Activated T-helper 2 cell treated with anti-CD3 and anti-CD28 coated beads, Interferon-gamma antibody, Interleukin-2, Interleukin-4, amounts not matched to agents 10 μg/mL and 5 μg/mL and 100 μg/mL, durations not matched to agents 14 hours and 24 hours and 36 hours (primary cell): Measurements from ENCODE around the gene SKAP2. TPM values are rescaled to one million over a fixed set of nuclear protein-coding genes. Genes with fewer than 3 reads are reported as not detected.
"Not testable (repeated sequence)": the region's sequence is repeated elsewhere in the genome, so short reads cannot be mapped to it uniquely, and the experiment has no call there.

Experiments used
- DNase-seq: peaks from one replicate; pipeline ENCODE4 v3.0.0; 2021; ENCODE audit warnings: low spot score
- H3K27ac Mint-ChIP-seq: one replicate; pipeline ENCODE4 v1.8.0; 2021; ENCODE audit warnings: mixed read lengths
- H3K27me3 Mint-ChIP-seq: one replicate; pipeline ENCODE4 v1.8.0; 2021; ENCODE audit warnings: low read depth, mixed read lengths
- H3K36me3 Mint-ChIP-seq: one replicate; pipeline ENCODE4 v1.8.0; 2021; ENCODE audit warnings: low read depth, mixed read lengths
- H3K4me1 Mint-ChIP-seq: one replicate; pipeline ENCODE4 v1.8.0; 2021; ENCODE audit warnings: low read depth, mixed read lengths
- H3K4me3 Mint-ChIP-seq: one replicate; pipeline ENCODE4 v1.8.0; 2021; ENCODE audit warnings: low read depth, mild to moderate bottlenecking, moderate library complexity, mixed read lengths
- H3K9me3 Mint-ChIP-seq: one replicate; pipeline ENCODE4 v1.8.0; 2021; ENCODE audit warnings: mixed read lengths
- intact Hi-C: fragments of 100-400 bp; cut with micrococcal nuclease; formaldehyde crosslinking; loops from one replicate; pipeline ENCODE4 v1.15.1; 2023
- total RNA-seq: library from RNA; stranded (reverse); gene quantifications from 2 replicates; pipeline ENCODE4 v1.2.3, GENCODE V29; 2022

The SKAP2 gene
- total RNA-seq, 1 donor from 2014 or later, result 8.2 TPM

DNA sequence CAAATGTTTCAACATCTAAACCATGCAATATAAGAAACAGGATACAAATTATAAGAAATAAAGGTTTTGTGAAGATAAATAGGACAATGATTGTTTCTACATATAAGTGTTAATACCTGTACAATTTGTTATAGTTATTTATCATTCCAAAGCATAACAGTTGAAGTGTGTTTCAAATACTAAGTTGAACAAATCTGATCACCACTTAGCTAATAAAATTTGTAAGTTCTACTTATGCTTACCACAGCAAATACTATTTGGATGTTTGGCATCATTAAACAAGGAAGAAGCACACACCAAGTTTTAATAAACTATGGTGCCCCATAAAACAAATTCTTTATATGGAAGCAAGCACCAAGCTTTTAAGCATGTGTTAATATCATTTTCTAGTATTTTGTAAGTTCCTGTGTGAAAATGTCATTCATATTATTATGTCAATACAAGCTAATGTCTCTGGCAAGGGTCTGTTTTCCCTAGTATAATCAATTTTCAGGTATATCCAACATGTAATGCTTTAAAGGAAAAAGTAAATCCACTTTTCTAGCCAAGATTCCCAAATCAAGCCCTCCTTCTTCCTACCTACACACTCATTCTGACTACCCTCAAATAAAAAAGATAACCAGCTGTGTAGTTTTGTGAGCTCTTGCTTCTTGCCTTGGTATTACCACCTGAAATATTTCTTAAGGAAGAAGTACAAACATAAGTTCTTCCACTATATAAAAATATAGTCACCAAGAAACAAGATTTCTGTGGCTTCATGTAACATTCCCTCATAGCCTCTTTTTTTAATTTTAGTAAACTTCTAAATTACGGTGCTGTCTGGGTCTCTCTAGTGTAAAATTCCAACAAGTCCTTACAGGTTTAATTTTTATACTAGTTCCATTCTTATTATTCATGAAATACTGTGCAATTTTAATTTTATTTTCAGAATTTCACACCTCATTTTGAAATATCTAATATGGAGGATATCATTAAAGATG, 9.2 kb downstream of the SKAP2 start:
- H3K36me3 Mint-ChIP-seq, result no peaks in the 10 kb centered on the region

GRCh38 chr7:26853788-26854393, 10.5 kb downstream of the SKAP2 start:
- Mint-ChIP-seq H3K9me3 (no peaks in the 10 kb centered on the region), H3K36me3 (no peaks in the 10 kb centered on the region), H3K27me3 (peaks cover 37% of the 10 kb centered on the region), H3K27ac (no peak overlapping the region), H3K4me3 (no peak overlapping the region), H3K4me1 (peaks cover 4% of the 10 kb centered on the region)
- intact Hi-C loops, result loop anchor here (10.0 kb wide), 1 partner anchor 391 kb away; the partner anchor contains the start of gene EVX1
- DNase-seq, result no peak

More for the DNA sequence above, 9.2 kb downstream of the SKAP2 start:
- Mint-ChIP-seq H3K27ac (no peak overlapping the region), H3K4me1 (peaks cover 4% of the 10 kb centered on the region), H3K9me3 (no peaks in the 10 kb centered on the region), H3K4me3 (no peak overlapping the region), H3K27me3 (peaks cover 48% of the 10 kb centered on the region)
- DNase-seq, result no peak
- intact Hi-C loops, result loop anchor here (5.0 to 10.0 kb wide), 2 partner anchors 307 to 390 kb away; partner anchors contain the start of gene EVX1

DNA sequence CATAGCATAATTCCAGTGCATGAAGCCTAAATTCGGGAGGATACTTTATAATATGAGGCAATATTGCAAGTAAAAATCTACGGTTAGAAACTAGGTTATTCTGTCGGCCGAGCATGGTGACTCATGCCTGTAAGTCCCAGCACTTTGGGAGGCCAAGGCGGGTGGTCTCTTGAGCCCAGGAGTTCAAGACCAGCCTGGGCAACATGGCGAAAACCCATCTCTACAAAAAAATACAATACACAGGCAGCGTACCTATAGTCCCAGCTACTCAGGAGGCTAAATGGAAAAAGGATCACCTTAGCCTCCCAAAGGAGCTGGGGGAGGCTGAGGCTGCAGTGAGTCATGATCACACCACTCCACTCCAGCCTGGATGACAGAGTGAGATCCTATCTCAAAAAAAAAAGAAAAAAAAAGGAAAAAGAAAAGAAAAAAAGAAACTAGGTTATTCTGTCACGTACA, 14.2 kb downstream of the SKAP2 start:
- Mint-ChIP-seq H3K36me3 (no peaks in the 10 kb centered on the region), H3K27me3 (peaks cover 8% of the 10 kb centered on the region), H3K4me1 (no peaks in the 10 kb centered on the region), H3K4me3 (no peak overlapping the region), H3K27ac (no peak overlapping the region), H3K9me3 (no peaks in the 10 kb centered on the region)
- intact Hi-C loops, result loop anchor here (10.0 kb wide), 1 partner anchor 395 kb away; the partner anchor contains the start of gene EVX1
- no peak for DNase-seq

GRCh38 chr7:26843705-26844104, 20.7 kb downstream of the SKAP2 start:
- peaks cover 2% of the 10 kb centered on the region for H3K27me3 Mint-ChIP-seq
- no peaks in the 10 kb centered on the region for H3K4me1 Mint-ChIP-seq
- H3K9me3 Mint-ChIP-seq, result no peaks in the 10 kb centered on the region
- H3K27ac Mint-ChIP-seq, result no peak overlapping the region
- no peak for DNase-seq
- intact Hi-C loops, result no loop called here
- no peak overlapping the region for H3K4me3 Mint-ChIP-seq
- no peaks in the 10 kb centered on the region for H3K36me3 Mint-ChIP-seq

GRCh38 chr7:26842897-26843296, 21.5 kb downstream of the SKAP2 start:
- intact Hi-C loops, result no loop called here
- Mint-ChIP-seq H3K36me3 (no peaks in the 10 kb centered on the region), H3K4me3 (no peak overlapping the region), H3K4me1 (no peaks in the 10 kb centered on the region), H3K27ac (no peak overlapping the region), H3K27me3 (peaks cover 2% of the 10 kb centered on the region), H3K9me3 (no peaks in the 10 kb centered on the region)
- no peak for DNase-seq

DNA sequence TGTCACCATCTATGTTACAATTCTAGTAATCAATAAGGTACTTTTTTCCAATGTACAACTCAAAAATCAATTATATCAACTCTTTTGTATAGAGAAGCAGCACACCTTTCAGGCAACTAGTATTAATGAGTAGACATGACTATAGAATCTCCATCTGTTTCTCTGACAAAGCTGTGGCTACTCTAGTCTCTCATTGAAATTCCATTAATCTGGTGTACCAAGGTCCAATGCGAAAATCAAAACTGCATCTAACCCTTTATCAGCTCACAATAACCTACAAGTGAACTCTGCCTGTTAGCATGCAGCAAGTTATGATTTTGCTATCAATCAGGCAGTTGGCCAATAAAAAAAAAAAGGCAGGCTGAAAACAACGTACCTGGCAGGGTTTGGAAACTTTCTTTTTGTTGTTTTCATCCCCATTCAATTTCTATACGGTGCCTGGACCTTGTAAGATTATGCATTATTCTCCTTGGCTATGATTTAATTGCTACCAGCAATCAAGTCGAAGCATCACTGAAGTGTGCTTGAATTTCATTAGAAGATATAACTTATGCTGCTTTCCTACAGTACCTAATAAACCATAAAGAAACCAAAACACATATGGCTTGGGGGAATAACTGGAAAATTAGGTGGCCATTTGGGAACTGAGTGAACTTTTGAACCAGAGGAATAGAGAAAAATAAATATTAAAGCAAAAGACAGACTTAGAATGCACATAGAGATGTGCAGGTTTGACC, 23.2 kb downstream of the SKAP2 start:
- Mint-ChIP-seq H3K36me3 (no peaks in the 10 kb centered on the region), H3K27me3 (peaks cover 2% of the 10 kb centered on the region), H3K9me3 (peaks cover 4% of the 10 kb centered on the region), H3K27ac (no peak overlapping the region), H3K4me3 (no peak overlapping the region), H3K4me1 (no peaks in the 10 kb centered on the region)
- DNase-seq, result no peak
- intact Hi-C loops, result no loop called here

DNA sequence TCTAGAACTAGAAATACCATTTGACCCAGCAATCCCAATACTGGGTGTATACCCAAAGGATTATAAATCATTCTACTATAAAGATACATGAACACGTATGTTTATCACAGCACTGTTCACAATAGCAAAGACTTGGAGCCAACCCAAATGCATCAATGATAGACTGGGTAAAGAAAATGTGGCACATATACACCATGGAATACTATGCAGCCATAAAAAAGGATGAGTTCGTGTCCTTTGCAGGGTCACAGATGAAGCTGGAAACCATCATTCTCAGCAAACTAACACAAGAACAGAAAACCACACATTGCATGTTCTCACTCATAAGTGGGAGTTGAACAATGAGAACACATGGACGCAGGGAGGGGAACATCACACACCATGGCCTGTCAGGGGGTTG, 27.6 kb downstream of the SKAP2 start:
- H3K36me3 Mint-ChIP-seq, DNase-seq, H3K27ac Mint-ChIP-seq, H3K4me3 Mint-ChIP-seq, intact Hi-C loops, H3K4me1 Mint-ChIP-seq, H3K27me3 Mint-ChIP-seq: not testable (repeated sequence)
- H3K9me3 Mint-ChIP-seq, result peaks cover 15% of the 10 kb centered on the region

GRCh38 chr7:26815426-26815825, 49.0 kb downstream of the SKAP2 start:
- no peak for DNase-seq
- no peaks in the 10 kb centered on the region for H3K36me3 Mint-ChIP-seq
- no peak overlapping the region for H3K27ac Mint-ChIP-seq
- intact Hi-C loops, result no loop called here
- no peak overlapping the region for H3K4me3 Mint-ChIP-seq
- H3K4me1 Mint-ChIP-seq, result no peaks in the 10 kb centered on the region
- no peaks in the 10 kb centered on the region for H3K9me3 Mint-ChIP-seq
- peaks cover 4% of the 10 kb centered on the region for H3K27me3 Mint-ChIP-seq

DNA sequence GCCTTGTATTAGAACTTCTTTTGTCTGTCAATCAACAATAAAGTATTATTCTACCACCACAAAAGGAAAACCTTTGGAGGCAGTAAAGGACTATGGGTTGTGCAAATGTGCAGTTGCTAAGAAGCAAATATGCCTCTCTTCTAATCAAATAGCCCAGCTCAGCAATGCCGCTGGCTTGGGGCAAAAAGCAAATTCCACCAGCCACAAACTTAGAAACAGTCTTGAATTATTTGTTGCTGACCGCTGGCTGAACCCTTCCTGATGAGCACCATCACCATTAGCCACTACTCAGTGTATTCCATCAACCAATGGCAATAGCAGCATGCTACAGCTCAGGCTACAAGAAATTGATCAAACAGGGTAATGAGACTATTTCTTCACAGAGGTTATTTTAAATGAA, 51.0 kb downstream of the SKAP2 start:
- Mint-ChIP-seq H3K9me3 (no peaks in the 10 kb centered on the region), H3K27ac (no peak overlapping the region), H3K36me3 (no peaks in the 10 kb centered on the region), H3K4me1 (no peaks in the 10 kb centered on the region), H3K4me3 (no peak overlapping the region), H3K27me3 (peaks cover 4% of the 10 kb centered on the region)
- no peak for DNase-seq
- intact Hi-C loops, result no loop called here

GRCh38 chr7:26794541-26794940, 69.8 kb downstream of the SKAP2 start:
- DNase-seq, result no peak
- H3K27me3 Mint-ChIP-seq, result peaks cover 6% of the 10 kb centered on the region
- no peaks in the 10 kb centered on the region for H3K36me3 Mint-ChIP-seq
- no peak overlapping the region for H3K27ac Mint-ChIP-seq
- H3K4me3 Mint-ChIP-seq, result no peak overlapping the region
- intact Hi-C loops, result no loop called here
- H3K4me1 Mint-ChIP-seq, result no peaks in the 10 kb centered on the region
- H3K9me3 Mint-ChIP-seq, result no peaks in the 10 kb centered on the region

GRCh38 chr7:26792576-26792975, 71.8 kb downstream of the SKAP2 start:
- intact Hi-C loops, result no loop called here
- Mint-ChIP-seq H3K9me3 (no peaks in the 10 kb centered on the region), H3K27me3 (peaks cover 2% of the 10 kb centered on the region), H3K27ac (no peak overlapping the region), H3K4me1 (no peaks in the 10 kb centered on the region), H3K4me3 (no peak overlapping the region), H3K36me3 (no peaks in the 10 kb centered on the region)
- no peak for DNase-seq

GRCh38 chr7:26792006-26792405, 72.4 kb downstream of the SKAP2 start:
- no peaks in the 10 kb centered on the region for H3K9me3 Mint-ChIP-seq
- peaks cover 2% of the 10 kb centered on the region for H3K27me3 Mint-ChIP-seq
- no peaks in the 10 kb centered on the region for H3K36me3 Mint-ChIP-seq
- no peak overlapping the region for H3K27ac Mint-ChIP-seq
- no peak overlapping the region for H3K4me3 Mint-ChIP-seq
- DNase-seq, result no peak
- H3K4me1 Mint-ChIP-seq, result no peaks in the 10 kb centered on the region
- intact Hi-C loops, result no loop called here
